Left cardiac atrium (tissue), 4 donors: Measurements from ENCODE around the gene TIMM17A. TPM values are rescaled to one million over a fixed set of nuclear protein-coding genes. Genes with fewer than 3 reads are reported as not detected.

ENCODE experiments used
- ATAC-seq, 2 donors: fragments of 200-7000 bp; cut with Tn5 transposase; one replicate each; pipeline ENCODE4 v1.9.1; 2020; ENCODE audit warnings: mild to moderate bottlenecking in 2 of 2, moderate library complexity in 2 of 2
- DNase-seq: peaks from one replicate; pipeline ENCODE4 v3.0.0-alpha.2; 2020
- intact Hi-C, 2 donors: fragments of 100-400 bp; cut with DNase I; formaldehyde crosslinking; loops; one replicate each; pipeline versions ENCODE4 v1.14.1 to v1.15.1; 2022 to 2023
- total RNA-seq, 2 donors: library from RNA; stranded (reverse); fragmentation: NEBNext Ultra II Directional; extraction: Animal tissue kit (Norgen Biotek cat#: 25700); gene quantifications; one replicate each; pipeline ENCODE4 v1.2.1, GENCODE V29; 2021
- donor health status: DM: no; HTN: yes; CAD: no.
- donor health status: DM: no; HTN: yes; CAD: no; lungs with severe emphysema.
- donor health status: DM: yes; HTN: yes; CAD: no.
- donor health status: Dilated cardiomyopathy.

Gene TIMM17A
- total RNA-seq, 2 donors from 2014 or later, result 64.7 to 94.4 TPM

DNA sequence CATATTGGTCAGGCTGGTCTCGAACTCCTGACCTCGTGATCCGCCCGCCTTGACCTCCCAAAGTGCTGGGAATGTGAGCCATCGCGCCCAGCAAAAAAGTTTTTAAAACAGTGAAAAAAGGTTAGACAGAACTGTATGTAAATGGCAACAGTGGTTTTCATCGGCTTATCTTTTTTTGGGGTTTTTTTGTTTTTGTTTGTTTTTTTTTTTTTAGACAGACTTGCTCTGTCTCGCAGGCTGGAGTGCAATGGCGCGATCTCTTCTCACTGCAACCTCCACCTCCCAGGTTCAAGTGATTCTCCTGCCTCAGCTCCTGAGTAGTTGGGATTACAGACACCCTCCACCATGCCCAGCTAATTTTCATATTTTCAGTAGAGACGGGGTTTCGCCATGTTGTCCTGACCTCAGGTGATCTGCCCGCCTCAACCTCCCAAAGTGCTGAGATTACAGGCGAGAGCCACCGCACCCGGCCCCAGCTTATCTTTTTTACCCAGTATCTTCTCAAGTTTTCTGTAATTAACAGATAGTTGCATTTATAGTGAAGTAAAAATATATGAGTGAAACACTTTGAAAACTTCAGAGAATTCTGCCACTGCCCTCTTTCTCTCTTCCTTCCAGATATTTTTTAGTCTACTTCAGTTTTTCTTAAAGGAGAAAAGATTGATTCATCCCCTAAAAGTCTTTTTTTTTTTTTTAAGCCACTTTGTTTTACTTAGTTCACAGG, 13.1 kb downstream of the TIMM17A start:
- ATAC-seq (no peak), DNase-seq (no peak)
- intact Hi-C loops, result no loop called here

DNA sequence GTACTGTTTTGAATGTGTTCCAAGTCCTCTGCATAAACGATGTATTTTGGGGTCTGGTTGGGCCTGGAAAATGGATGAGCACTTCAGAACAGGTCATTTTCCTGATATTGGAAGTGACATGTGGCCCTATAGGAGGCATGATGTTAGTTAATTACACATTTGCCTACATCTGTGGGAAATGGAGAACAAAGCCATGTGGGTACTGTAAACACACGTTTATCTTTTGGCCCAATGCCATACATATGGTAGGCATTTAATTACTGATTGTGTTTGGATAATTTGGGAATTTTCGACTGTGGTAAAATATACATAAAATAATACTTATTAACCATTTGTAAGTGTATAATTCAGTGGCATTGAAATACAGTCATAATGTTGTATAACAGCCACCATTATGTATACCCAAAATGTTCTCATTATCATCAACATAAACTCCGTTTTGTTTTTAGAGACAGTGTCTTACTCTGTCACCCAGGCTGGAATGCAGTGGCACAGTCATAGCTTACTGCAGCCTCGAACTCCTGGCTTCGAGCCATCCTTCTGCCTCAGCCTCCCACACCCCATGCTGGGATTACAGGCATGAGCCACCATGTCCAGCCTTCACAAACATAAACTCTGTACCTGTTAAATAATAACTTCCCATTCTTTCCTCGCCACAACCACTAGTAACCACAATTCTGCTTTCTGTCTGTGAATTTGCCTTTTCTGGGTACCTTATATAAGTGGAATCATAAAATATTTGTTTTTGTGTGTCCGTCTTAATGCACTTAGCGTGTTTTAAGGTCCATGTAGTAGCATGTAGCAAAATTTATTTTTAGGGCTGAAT, 15.2 kb downstream of the TIMM17A start:
- peak in 1 of 2 donors; percentile 43 for ATAC-seq
- no peak for DNase-seq
- intact Hi-C loops, result loop anchor here (5.0 kb wide), 2 partner anchors 73 to 93 kb away; no protein-coding TSS in a partner anchor

DNA sequence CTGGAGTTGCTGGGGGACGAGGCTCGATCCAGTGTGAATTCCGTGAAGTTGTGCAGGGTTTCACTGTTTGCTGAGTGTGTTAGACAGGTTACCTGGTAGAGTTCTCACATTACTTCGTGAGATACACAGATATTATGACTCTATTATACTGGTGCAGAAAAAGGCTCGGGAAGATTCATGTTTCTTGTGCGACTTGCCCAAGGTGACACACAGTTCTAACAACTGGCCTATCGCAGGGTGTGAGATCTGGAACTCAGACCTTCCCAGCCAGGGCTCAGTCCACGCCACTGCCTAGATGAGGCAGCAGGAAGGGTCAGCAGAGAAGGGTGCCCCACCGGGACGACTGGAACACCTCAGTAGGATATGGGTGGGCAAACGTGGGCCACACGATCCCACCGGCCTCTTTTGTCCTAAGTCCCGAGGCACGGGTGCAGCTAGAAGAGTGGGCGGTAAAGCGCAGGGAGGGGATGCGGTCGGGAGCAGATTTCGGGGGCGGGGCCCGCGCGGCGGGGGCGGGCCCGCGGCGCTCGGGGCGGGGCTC, 26.8 kb downstream of the TIMM17A start:
- intact Hi-C loops, result no loop called here
- DNase-seq, result peak; percentile 78
- peak in 1 of 2 donors; percentile 18 for ATAC-seq

- intact Hi-C loops, result no loop called here
- peak; percentile 94 to 95 for ATAC-seq
- DNase-seq, result peak; percentile 83
Observed at GRCh38 chr1:201982623-201983379, 27.5 kb downstream of the TIMM17A start, which contains the start of gene RNPEP. TSS of gene RNPEP (plus strand) at chr1:201982648. CDS start at chr1:201982667, 19 bp downstream.

GRCh38 chr1:201983380-201983805, 28.1 kb downstream of the TIMM17A start:
- no peak for DNase-seq
- ATAC-seq, result no peak
- intact Hi-C loops, result no loop called here

DNA sequence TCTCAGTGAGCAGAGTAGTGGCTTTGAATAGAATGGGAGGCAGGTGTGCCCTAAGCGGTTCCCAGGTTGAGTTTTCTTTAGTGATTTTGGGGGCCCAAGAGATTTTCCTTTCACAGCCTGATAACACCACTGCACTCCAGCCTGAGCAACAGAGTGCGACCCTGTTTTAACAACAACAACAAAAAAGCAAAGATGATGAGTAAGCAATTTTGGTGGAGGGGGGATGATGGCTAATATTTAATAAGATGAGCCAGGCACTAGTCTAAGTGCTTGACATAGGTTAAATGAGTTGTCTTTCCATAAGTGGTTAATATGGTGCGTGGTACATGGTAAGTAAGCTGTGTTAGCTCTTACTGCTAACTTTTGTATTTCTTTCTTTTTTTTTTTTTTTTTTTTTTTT, 29.1 kb downstream of the TIMM17A start:
- no peak for DNase-seq
- no peak for ATAC-seq
- intact Hi-C loops, result no loop called here

- DNase-seq (no peak), ATAC-seq (no peak)
- intact Hi-C loops, result no loop called here
Observed at GRCh38 chr1:201985355-201985754, 30.1 kb downstream of the TIMM17A start.

DNA sequence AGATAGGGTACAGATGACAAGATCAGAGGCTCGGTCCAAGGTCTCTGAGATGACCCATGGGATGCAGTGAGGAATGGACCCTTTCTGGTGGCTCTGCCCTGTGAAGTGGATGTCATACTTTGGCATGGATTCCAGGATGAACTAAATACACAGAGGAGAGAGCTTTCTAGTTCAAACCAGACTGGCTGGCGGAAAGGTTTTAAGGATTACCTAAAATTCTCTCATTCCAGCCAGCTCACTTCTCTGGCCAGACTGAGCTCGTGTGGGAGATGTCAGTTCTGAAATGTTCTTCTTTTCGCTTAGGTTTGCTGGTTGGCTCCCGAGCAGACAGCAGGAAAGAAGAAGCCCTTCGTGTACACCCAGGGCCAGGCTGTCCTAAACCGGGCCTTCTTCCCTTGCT, 33.3 kb downstream of the TIMM17A start:
- intact Hi-C loops, result no loop called here
- no peak for DNase-seq
- no peak for ATAC-seq

GRCh38 chr1:201989354-201990128, 34.2 kb downstream of the TIMM17A start:
- ATAC-seq, result no peak
- no peak for DNase-seq
- intact Hi-C loops, result no loop called here

- DNase-seq (peak; percentile 40), ATAC-seq (peak; percentile 89 to 90)
Observed at GRCh38 chr1:201990427-201990826, 35.1 kb downstream of the TIMM17A start.

DNA sequence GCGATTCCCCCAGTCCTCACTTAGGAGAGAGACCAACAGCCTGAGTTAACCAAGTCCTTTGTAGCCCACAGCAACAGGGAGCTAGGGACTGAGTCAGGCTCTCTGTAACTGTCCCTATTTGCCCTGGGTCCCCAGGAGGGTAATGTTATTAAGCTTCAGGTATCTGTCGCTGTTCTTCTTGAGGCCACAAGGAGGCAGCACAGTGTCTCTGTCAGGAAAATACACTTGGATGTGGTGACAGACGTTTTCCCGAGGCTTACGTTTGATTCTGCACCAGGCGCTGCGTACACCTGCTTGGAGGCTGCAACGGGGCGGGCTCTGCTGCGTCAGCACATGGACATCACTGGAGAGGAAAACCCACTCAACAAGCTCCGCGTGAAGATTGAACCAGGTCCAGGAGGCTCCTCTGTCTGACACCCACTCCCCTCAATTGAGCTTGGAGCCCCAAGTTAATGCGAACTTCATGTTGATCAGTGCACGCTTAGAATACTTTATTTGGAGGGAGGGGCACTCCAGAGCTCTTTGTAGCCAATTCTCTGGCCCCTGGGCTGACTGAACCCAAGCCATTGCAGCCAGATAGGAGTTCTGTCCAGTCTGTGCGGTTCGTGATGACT, 44.4 kb downstream of the TIMM17A start:
- peak; percentile 41 to 54 for ATAC-seq
- intact Hi-C loops, result no loop called here
- DNase-seq, result no peak

More at GRCh38 chr1:201990427-201990826, 35.1 kb downstream of the TIMM17A start:
- intact Hi-C loops, result no loop called here

GRCh38 chr1:202002507-202002906, 47.2 kb downstream of the TIMM17A start:
- intact Hi-C loops, result no loop called here
- ATAC-seq (no peak), DNase-seq (no peak)

GRCh38 chr1:202004711-202005110, 49.4 kb downstream of the TIMM17A start:
- peak in 1 of 2 donors; percentile 62 for ATAC-seq
- DNase-seq, result no peak
- intact Hi-C loops, result no loop called here

- DNase-seq (no peak), ATAC-seq (no peak)
- intact Hi-C loops, result no loop called here
Observed at GRCh38 chr1:202005958-202006357, 50.7 kb downstream of the TIMM17A start.

DNA sequence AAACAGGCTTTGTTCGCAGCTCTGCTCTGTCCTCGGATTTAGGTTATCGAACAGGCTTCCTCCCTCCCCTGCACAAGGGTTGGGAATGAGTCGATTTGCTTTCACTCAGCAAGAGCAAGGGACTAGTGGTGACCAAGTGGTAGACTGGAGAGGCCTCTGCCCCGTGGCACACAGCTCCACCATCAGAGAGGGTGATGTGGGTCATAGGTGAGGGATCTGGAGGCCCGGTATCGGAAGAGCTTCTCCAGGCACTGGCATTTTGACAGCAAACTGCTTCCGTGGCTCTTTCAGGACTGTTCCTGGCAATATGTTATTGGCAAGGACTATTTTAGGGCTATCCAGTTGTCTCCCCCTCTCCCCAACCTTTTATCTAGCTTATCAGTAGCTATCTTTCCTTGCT, 52.0 kb downstream of the TIMM17A start:
- ATAC-seq (no peak), DNase-seq (no peak)
- intact Hi-C loops, result no loop called here

DNA sequence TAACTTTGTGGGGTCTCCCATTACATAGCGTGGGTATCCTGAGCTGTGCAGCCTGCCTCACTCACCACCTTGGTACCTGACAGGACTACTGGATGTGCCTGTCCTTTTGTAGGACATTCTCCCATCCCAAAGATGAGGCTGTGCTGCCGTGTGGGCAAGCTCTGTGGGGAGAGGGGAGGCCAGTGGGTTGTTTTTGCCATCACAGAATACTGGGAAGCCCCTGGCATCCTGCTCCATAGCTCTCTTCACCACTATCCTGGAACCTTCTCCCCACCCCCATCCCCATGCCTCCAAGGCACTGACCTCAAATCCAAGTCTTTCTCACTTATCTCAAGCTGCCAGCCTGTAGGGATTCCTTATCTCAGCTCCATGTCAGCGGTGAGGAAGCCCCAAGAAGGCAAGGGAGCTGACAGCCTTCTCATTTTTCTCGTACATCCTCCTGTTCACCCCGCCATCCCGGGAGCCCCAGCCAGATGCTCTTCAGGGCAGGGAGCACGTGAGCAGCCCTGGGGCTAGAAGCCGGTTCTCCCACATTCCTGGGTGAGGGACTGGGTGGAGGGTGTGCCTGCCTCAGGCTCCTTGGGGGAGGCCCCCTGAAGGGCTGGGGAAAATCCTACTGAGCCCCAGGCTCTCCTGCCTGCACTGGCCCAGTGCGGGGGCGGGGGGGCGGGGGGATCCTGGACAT, 52.6 kb downstream of the TIMM17A start:
- intact Hi-C loops, result loop anchor here in 1 of 2 donors (2.0 kb wide), 1 partner anchor 111 kb away; no protein-coding TSS in a partner anchor

More for the DNA sequence above, 52.6 kb downstream of the TIMM17A start:
- DNase-seq (no peak), ATAC-seq (peak in 1 of 2 donors; percentile 51)
